ENCODE data around the gene CALCOCO1. TPM values are rescaled to one million over a fixed set of nuclear protein-coding genes. Genes with fewer than 3 reads are reported as not detected.
"Not testable (repeated sequence)": the region's sequence is repeated elsewhere in the genome, so short reads cannot be mapped to it uniquely, and the experiment has no call there.

Gene CALCOCO1
- polyA plus RNA-seq, 1 donor, result 97.2 TPM

DNA sequence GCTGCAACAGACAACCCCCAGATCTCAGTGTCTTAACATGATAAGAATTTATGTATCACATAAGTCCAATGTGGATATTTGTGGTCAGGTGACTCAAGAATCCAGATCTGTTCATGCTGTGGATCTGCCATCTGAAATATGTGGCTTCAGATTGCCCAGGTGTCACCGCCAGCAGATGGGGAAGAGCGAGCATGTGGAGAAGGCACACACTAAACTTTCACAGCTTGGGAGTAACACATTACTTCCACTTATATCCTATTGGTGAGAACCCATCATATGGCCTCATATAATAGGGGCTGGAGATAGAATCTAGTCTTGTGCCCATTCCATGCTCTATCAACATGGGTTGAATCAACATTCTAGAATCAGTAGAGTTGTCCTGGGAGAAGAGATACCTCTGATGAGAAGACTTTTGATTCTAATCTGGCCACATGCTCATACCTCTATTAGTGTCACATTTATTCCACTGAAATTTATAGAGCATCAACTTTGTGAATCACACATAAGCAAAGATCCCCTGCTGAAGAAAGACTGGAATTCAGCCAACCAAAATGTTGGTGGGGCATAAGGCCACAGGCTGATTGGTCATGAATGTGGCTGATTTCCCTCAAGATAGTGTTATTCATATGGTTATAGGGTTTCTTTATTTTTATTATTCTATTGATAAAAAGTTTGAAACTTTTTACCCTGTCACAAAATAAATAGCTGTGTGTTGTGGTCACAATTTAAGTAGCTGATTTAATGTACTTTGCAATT is 6.0 kb upstream of the CALCOCO1 start:
- no peak for DNase-seq

DNA sequence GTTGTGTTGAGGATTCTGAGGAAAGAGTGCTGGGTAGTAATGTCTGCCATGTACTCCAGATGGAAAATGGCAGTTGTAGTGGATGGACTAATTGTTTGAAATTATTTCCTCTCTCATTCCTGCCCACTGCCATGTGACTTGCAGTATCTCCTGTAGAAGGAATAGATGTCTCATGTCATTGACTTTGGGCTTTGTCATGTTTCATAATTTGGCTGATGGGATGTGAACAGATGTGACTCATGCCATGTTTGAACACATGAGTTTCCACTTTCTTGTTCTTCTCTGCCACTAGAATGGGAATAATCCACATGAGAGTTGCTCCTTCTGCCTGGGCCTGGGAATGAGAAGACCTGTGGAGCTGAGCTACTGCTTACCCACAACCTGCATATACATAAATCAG is 2.4 kb upstream of the CALCOCO1 start:
- DNase-seq, result no peak

DNA sequence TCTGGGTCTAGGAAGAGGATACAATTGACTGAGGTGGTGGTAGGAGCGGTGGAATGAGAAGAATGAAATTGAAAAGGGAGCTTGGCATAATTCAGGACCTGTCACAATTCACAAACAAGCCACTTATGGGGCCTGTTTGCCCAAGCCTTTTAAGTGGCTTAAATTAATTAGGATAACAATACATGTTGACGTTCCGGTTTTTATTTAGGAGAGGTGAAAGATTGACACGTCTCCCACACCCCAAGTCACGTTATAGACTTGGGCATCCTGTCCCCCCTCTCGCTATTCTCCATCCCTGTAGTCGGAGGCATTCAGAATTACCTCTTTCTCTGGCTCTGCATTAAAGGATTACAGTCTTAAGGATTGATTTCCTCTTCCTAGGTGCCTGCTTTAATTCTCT is 954 bp upstream of the CALCOCO1 start:
- no peak for DNase-seq

DNA sequence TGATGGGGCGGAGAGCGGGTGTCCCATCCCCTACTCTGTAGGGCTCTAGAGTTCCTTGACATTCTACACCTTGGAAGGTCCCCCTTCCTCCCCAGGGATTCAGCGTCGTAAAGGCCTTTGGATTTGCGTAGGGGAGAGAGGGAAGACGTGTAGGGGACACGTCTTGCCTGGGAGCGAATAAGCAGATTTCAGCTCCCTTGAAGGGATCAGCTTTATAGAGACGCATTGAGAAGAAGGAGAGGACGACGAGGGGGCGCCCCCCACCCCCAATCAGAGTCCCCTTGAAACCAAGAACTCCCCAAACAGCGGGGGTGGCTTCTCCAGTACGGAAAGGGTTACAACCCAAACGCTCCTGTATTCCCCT is 324 bp downstream of the CALCOCO1 start:
- peak; percentile 45 for DNase-seq

DNA sequence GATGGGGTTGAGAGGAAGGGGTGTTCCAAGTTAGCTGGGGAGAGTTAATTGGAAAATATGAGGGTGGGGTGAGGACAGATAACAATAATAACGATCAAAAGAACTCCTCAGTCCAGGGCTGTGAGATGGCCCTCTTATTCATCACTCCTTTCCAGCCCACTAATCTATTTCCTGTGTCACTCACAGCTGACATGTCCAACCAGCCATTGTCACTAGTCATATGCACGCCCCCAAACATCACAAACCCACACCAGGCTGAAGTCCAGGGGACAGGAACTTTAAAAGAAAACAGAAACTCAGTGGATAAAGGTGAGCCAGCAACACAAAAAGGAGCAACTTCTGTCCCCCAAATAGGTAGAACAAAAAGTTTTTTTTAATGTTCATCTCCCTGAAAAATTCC is 911 bp downstream of the CALCOCO1 start:
- DNase-seq, result no peak

DNA sequence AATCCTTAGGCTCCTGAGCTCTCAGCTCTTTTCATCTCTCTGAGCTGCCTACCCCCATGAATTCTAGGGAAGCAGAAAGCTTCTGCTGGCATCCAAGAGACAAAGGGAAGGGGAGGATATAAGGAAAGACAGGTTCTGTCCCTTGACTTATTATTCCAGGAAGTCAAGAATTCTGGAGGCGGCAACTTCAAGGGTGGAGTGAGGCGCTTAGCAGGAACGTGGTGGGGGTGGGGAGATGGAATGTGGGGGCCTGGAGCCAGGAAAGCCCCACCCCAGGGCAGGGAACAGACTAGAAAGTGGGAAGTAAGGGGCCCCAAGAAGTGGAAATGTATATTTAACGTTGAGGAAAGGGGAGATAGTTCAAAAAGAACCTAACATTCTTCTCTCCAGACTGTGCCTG is 1.4 kb downstream of the CALCOCO1 start:
- no peak for DNase-seq

DNA sequence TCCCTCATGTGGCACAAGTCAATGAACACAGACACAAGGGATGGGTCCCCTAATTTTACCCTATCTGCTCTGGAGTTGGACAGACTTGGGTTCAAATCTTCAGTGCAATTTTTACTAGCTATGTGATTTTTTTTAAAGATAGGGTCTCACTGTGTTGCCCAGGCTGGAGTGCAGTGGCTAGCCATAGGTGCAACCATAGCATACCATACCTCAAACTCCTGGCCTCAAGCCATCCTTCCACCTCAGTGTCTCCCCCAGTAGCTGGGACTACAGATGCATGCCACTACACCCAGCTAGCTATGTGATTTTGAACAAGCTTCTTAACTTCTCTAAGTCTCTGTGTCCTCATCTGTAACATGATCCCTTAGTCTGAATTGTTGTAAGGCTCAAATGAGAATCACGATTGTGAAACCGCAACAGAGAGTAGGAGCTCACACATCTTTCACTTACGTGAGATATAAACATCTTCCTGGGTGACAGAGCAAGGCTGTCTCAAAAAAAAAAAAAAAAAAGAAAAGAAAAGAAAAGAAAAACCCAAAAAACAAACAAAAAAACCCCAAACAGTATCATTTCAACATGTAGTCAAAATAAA is 4.7 kb downstream of the CALCOCO1 start:
- no peak for DNase-seq

DNA sequence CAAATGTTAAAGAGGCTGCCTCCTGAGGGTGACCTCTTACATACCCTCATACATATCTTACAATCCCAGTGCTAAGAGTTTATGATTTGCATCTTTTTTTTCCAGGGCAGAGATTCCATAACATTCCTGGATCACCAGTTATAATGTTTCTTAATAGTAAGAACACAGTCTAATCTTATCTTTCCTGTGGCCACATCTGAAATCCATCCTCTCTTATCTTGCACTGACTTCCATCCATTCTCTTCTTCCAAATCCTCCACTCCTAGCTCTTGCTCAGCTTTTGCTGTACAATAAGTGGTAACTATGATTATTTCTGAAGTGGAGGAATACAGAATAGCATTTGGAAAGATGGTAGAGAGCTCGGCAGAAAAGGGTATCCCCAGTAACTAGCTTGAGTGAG is 6.3 kb downstream of the CALCOCO1 start:
- DNase-seq, result no peak

DNA sequence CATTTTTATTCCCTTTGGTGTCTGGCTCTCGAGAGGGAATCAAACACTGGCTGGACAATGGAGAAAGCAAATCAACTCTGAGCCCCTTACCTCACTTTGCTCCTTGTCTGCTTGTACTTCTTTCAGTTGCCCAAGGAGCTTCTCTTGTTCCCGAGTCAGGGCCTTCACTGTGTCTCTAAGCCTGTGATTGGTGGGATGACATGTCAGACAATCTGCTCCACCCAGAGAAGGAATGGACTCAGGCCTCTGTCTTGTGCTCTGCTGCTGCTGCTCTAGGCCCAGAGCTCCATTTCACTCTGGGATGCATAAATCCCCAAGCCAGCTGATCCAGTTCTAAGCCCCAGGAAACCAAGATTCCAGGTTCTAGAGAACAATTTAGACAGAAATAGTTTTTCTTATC is 7.6 kb downstream of the CALCOCO1 start:
- DNase-seq, result no peak

DNA sequence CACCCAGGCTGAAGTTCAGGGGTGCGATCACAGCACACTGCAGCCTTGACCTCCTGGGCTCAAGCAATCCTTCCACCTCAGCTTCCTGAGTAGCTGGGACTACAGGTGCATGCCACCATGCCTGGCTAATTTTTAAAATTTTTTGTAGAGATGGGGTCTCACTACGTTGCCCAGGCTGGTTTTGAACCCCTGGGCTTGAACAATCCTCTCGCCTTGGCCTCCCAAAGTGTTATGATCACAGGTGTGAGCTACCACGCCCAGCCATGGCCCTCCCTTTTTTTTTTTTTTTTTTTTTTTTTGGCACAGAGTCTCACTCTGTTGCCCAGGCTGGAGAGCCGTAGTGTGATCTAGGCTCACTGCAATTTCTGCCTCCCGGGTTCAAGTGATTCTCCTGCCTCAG is 8.7 kb downstream of the CALCOCO1 start:
- DNase-seq, result not testable (repeated sequence)

DNA sequence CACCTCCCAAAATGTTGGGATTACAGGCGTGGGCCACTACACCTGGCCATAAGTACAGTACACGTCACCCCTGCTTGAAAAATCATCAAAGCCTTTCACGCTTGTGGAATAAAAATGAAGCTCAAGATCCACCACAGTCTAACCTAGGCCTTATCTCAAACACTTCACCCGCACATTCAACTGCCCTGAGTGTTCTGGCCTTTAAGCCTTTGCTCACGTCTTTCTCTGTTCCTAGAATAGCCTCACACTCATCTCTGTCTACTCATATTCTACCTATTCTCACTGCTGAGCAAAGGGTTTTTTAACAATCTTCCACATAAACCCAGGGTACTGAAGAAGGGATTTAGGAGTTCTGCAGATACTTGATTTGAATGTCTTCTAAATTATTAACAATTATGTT is 9.9 kb downstream of the CALCOCO1 start:
- DNase-seq, result no peak

DNA sequence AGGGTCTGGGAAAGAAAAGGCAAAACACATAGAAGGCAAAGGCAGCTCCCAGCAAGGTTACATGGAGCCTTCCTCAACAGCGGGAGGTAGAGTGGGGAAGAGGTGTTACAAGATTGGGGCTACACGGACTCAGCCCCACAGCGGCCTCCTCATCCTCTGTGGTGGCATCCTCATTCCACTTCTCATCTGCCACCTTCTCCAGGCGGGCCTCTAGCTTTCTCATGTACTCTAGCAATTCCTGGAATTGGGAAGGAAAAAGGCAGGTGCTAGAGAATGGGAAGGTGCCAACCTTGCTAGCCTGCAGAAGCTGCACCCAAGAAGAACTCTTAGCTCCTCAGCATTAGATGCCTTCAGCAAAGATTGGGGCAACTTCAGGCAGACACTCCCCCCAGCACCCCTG is 13.2 kb downstream of the CALCOCO1 start:
- DNase-seq, result no peak

DNA sequence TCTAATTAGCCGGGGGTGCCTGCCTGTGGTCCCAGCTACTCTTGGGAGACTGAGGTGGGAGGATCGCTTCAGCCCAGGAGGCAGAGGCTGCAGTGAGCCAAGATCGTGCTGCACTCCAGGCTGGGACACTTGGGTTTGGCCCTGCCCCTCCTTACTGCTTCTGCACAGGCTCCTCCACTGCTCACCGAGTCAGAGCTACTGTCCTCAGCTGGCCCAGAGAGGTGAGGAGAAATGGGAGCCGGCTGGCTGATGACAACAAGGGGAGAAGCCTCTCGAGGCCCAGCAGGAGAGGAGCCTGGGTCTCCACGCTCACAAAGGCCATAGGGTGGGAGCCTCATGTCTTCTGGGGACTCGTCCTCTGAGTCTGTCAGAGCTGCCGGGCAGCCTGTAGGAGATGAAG is 13.7 kb downstream of the CALCOCO1 start:
- no peak for DNase-seq

DNA sequence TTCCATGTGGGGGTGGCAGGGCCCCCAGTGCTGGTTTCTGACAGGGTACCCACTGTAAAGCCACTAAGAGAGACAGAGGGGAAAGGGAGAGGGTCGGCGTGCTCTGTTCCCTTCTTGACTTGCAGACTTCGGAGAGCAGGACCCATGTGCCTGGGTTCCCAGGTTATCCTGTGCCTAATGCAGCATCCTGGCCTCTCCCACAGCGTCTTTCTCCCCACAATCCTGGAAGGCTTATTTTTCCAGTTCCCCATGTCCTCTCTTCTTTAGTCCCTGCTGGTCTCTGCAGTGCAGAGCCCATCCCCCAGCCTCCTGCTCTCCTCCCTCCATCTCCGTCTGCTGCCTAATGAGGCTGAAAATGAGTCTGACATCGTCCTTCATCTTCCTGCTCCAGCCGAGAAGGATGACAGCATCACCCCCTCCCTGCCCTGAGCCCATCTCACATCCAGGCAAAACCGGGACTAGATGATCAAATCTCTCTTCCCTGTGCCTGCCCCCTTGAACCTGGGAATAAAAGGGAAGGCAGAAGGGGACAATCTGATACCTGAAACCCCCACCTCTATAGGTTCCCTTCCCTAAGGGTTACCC is 15.1 kb downstream of the CALCOCO1 start:
- no peak for DNase-seq

DNA sequence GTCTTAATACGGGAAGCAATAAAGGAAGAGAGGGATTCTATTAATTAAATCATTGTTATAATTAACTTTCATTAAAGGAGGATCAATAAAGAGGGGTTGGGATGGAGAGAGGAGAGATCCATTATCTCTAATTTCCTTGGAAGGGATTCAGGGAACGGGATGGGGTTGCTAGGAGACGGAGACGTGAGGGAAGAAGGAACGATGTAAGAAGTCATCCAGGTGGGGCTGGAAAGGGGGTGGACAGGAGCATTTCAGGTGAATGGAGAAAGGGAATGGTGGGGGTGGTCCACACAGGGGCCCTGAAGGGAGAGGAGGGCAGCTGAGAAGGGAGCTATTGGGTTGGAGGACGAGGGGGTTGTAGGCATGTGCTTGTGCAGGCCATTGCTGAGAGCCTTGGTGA is 17.2 kb downstream of the CALCOCO1 start:
- DNase-seq, result no peak

DNA sequence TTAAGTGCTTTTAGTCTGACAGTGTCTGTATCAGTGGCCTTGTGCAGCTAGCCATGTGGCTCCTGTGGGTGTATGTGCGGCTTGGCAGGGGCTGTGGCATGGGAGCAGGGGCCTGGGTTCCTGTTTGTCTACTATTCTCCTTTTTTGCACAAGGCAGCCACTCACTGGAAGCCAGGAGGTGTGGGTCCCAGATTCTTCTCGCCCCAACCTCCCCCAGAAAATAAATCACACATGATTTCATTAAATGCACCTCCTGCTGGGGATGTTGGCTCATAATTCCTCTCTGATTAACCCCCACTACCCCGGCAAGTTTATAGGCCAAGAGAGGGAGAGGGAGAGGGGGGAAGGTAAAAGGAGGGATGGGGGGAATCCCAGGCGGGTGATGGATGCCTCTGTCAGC is 17.6 kb downstream of the CALCOCO1 start:
- no peak for DNase-seq

DNA sequence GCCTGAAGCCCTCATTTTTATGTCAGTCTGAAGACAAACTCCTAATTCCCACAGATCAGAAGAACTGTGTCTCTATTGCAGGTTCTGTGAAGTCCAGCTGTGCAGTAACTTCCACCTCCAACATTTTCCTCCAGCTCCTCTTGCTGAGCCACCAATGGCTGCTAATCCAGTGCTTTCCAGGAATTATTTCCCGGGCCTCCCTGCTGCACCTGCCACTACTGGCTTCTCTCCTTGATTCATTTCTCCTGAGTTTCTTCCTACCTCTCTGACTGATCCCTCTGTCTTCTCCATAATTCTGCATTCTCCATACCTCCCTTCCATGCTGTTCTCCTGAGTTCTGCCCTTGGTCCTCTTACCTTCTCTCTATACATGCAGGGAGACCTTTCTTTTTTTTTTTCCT is 21.2 kb downstream of the CALCOCO1 start:
- DNase-seq, result no peak

DNA sequence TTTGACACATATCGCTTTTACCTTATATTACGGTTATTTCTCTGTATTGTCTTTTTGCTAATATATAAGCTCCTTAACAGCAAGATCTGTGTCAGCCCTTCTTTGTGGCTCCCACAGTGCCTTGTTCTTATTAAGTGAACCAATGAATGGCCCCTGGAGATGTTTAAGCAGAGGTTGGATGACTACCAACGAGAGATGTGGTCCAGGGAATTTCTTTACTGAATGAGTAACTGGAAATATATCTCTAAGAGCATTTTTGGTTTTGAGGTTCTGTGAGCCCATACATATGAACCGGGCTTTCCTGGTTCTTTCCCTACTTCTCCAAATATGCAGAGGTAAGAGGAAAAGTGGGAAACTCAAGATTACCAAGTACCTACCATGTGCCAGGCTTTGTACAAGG is 23.5 kb downstream of the CALCOCO1 start:
- DNase-seq, result no peak

DNA sequence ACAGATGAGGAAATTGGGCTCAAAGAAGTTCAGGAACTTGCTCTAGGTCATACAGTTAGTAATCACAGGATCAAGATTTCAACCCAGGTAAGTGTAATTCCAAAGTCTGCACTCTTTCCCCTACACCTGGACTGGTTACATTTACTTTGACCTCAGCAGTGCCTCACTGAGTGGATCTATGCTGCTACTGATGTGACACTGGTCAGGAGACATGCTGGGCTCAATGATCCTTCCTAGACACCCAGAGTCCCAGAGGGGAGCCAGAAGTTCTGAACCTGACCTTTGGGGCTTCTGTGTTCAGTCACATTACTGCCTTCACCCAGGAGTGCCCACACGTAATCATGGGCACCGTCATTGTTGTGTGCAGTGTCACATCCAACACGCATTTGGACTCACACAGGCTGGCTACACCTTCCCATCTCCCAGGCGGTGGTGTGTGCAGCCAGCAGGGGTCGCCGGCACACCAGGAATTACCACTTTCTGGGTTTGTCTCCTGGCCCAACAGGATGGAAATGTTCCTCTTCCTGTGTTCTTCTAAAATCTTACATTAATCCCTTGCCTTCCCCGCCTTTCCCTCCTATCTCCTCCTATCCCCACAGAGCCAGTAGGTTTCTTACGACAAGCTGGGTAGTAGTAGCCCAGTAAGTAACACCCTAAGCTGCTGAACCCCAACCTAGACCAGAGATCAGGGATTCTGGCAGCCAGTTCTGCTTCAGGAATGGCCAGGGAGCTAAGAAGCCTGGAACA is 25.6 kb downstream of the CALCOCO1 start:
- peak; percentile 85 for DNase-seq

DNA sequence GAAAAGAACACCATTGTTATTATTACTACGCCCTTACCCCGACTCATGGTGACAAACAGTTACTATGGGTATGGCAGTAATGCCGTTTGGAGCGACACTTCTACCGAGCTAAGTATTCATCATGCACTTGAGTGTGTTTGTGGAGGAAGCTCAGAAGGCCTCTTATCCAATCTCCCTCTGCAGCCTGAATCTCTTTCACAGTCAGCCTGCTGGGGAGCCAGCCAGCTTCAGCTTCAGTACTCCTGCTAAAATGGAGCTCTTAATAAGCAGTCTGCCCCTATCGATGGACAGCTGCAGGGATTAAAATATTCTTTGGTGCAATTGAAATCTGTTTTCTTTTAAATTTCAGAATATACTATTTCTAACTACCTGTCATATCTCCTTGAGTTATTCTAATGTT is 26.7 kb downstream of the CALCOCO1 start:
- DNase-seq, result peak; percentile 34

DNA sequence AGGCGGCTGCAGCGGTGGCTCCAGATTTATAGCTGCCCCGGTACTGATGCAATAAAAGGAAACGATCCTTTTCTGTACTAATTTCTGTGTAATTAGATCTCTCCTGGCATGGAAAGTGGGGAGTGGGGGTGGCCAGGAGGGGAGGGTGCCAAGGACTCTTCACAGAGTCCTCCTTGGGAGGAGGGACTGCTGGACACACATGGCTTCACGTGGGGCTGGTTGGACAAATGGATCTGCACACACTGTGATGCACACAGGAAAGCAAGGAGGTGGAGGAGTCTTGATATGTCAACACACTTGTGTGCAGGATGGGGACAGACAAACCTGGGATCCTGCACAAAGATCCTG is 27.6 kb downstream of the CALCOCO1 start:
- DNase-seq, result no peak

DNA sequence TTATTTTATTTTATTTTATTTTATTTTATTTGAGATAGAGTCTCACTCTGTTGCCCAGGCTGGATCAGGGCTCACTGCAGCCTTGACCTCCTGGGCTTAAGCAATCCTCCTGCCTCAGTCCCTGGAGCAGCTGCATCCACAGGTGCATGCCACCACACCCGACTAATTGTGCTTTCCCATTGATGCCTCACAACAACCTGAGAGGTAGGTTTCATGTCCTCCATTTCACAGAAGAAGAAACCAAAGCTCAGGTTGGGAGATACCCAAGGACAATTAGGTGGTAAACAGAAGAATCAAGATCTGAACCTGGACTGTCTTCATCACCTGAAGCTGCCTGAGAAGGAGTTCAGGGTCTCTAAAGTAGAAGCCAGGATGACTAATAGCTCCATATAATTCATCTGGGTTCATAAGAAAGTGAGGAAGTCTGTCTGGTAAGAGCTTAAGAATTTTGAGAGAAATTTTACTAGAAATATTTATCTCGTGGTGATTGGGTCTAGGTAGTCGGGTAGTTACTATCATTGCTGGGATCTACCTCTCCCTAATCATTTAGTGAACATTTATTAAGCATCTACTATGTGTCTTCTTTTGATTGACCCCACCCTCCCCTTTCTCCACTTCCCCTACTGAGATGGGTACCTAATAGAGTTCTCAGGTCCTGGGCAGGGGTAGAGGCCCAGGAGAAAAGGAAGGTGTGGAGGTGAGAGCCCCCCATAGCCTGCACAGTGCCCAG is 28.1 kb downstream of the CALCOCO1 start:
- no peak for DNase-seq

Data from hindlimb muscle (tissue), 1 donor.